ENCODE measurements around the gene IL18RAP.

IL18RAP gene

DNA sequence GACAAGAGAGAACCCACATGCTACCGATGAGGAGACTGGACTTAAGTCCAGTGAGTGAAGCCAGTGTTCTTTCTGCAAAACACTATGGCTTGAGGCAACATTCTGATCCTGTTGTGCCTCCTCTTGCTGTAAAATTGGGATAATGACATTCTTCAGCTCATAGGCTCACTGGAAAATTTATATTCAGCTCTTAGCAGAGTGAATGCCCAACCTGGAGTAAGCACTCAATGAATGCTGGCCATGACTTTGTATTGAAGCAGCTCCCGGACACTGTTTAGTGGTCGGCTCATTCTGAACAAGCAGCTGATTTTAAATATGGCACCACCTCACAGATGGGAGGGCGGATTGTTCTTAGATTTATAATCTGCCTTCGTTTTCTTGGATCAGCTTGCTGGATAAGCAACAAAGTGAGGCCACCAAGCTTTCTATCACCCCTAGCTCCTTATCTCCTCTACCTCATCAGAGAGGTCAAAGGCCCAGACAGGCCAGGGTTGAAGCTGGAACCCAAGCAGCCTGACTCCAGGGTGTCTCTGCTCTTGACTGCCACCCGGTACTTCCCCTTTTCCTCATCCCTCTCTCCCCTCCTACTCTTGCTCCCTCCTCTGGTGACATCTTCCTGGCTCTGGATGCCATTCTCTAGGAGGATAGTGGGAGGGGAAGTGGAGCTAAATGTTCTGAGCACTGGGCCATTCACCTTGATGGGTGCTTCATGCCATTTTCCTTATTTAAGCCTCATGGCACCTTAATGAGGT is 61.5 kb downstream of the IL18RAP start:
- ChIA-PET CTCF (interaction anchor here (1.1 to 2.9 kb wide), 3 partner anchors 11 to 34 kb away, joined by 4 to 42 read pairs (median 4); partner anchors contain the start of gene SLC9A4), POLR2A (no interaction called here)
- no peak for TF ChIP-seq CTCF (IDR thresholded peaks at IDR 0.05; ENCODE audit: control extremely low read depth, extremely low read depth, low read depth, missing control alignments)
- DNase-seq (ENCODE audit: extremely low spot score) = no peak

DNA sequence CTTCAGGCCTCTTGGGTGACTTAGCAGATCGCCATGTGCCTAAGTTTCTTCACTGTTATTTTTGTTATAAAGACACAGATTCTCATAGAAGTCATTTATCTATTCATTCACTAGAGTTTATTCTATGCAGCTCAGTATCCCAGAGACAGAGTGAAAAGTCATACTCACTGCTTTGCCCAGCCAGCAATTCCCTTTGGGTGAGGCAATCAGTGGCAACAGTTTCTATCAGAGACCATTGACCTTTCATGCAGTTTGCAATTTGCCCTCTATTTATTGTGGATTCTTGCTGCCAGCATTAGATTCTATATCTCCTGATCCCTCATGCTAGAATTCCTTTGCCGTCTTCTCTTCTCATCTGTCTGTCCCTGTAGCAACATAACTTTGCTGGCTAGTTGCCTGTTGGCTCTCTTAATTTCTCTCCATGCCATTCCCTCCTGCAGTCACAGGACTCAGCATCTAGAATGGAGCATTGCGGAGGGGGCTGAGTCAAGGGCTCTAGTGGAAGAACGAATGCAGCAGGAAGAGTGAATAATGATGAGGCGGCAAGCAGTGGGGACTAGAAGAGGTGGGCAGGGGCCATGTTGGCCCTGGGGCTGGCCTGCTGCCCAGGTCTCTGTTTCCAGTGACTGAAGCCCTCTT is 62.3 kb downstream of the IL18RAP start:
- DNase-seq (ENCODE audit: extremely low spot score) = no peak
- CTCF ChIA-PET = interaction anchor here (1.1 to 2.9 kb wide), 2 partner anchors 12 to 13 kb away, joined by 4 to 42 read pairs; partner anchors contain the start of gene SLC9A4
- POLR2A ChIA-PET = no interaction called here

GRCh38 chr2:102486941-102487702 is 64.2 kb downstream of the IL18RAP start:
- no peak for DNase-seq (ENCODE audit: extremely low spot score)
- TF ChIP-seq CTCF (IDR thresholded peaks at IDR 0.05; ENCODE audit: control extremely low read depth, extremely low read depth, low read depth, missing control alignments) = no peak
- POLR2A ChIA-PET = no interaction called here
- CTCF ChIA-PET = interaction anchor here (0.9 to 7.1 kb wide), 6 partner anchors 9 to 216 kb away, joined by 3 to 48 read pairs (median 6); partner anchors contain the start of gene SLC9A4

More for the DNA sequence above, 62.3 kb downstream of the IL18RAP start:
- no peak for TF ChIP-seq CTCF (IDR thresholded peaks at IDR 0.05; ENCODE audit: control extremely low read depth, extremely low read depth, low read depth, missing control alignments)

DNA sequence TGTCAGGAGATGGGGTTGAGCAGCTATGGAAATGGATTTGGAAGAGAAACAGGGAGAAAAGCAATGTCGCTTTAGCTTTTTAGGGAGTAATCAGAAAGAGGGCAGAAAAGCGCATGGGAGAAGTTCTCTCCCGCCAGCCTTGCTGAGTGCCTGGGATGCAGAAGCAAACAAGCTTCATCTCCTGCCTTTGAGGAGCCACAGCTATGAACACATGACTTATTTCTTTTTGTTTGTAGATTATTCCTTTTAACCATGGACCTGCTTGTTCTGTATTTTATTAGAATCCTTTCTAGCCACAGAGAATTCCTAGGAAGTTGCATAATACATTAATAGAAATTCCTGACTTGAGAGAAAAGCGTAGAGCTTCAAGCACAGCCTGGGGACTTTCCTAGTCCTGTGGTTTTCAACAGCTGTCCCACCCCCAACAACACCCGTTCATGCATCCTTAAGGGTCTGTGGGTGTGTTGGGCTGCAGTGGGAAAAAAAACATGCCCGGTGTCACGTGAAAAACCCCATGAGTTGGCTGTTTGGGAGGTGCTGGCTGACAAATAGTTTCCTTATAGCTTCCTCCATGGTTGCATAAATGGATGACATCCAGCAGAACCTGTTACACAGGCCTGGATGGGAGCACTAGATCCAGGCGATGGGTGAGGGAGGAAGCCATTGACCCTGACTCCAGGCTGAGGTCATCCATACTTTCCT is 65.0 kb downstream of the IL18RAP start:
- ChIA-PET POLR2A (no interaction called here), CTCF (interaction anchor here (0.9 to 7.1 kb wide), 6 partner anchors 10 to 128 kb away, joined by 3 to 48 read pairs (median 6); partner anchors contain the start of gene SLC9A4)
- no peak for TF ChIP-seq CTCF (IDR thresholded peaks at IDR 0.05; ENCODE audit: control extremely low read depth, extremely low read depth, low read depth, missing control alignments)
- DNase-seq (ENCODE audit: extremely low spot score) = no peak

DNA sequence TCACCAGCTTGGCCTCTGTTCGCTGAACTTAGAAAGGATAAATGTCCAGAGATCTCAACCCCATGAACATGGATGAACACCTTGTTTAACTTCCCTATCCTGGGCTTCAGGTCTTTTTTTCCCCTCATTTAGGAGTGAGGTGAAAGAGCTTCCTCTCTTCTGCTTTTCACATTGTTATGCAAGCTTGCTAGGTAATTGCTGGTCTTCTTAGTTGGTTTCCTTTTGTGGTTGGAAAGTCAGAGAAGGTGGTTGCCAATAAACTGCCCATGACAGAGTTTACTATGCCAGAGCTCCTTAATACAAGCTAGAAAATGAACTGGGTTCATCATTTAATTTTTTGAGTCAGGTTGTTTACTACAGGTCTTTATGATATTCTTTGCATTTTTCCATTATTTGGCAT is 66.7 kb downstream of the IL18RAP start:
- DNase-seq (ENCODE audit: extremely low spot score) = no peak
- CTCF ChIA-PET = interaction anchor here (2.2 to 7.1 kb wide), 3 partner anchors 12 to 126 kb away, joined by 7 to 48 read pairs (median 9); partner anchors contain the start of gene SLC9A4
- no peak for TF ChIP-seq CTCF (IDR thresholded peaks at IDR 0.05; ENCODE audit: control extremely low read depth, extremely low read depth, low read depth, missing control alignments)
- POLR2A ChIA-PET = no interaction called here

Data from GM10248 (cell line).